Measurements from ENCODE around the gene MLLT3.

- TF ChIP-seq POLR2A (IDR thresholded peaks at IDR 0.05), result no peak
- no peak for TF ChIP-seq CTCF (IDR thresholded peaks at IDR 0.05)
Measured at GRCh38 chr9:20340511-20340861, 281.8 kb downstream of the MLLT3 start.

Measured in uterus (tissue), 2 donors.